NCI-H526 (cell line): Measurements from ENCODE around the gene RAB10.
"Not testable (repeated sequence)": the region's sequence is repeated elsewhere in the genome, so short reads cannot be mapped to it uniquely, and the experiment has no call there.

ENCODE experiments used
- DNase-seq, 2 experiments: peaks; one replicate each; lab custom pipeline; 2025; lab: John Stamatoyannopoulos, UW

Gene RAB10

GRCh38 chr2:26016012-26016705, 17.7 kb upstream of the RAB10 start:
- no peak for DNase-seq

GRCh38 chr2:26016706-26017045, 17.2 kb upstream of the RAB10 start:
- not testable (repeated sequence) for DNase-seq

GRCh38 chr2:26017464-26018183, 16.3 kb upstream of the RAB10 start:
- DNase-seq: no peak

- no peak for DNase-seq
Measured at GRCh38 chr2:26018184-26019055, 15.5 kb upstream of the RAB10 start.

- no peak for DNase-seq
Measured at GRCh38 chr2:26020231-26020640, 13.6 kb upstream of the RAB10 start.

GRCh38 chr2:26024260-26024659, 9.6 kb upstream of the RAB10 start:
- no peak for DNase-seq

GRCh38 chr2:26025509-26025908, 8.4 kb upstream of the RAB10 start:
- no peak for DNase-seq

- not testable (repeated sequence) for DNase-seq
Measured at GRCh38 chr2:26028083-26028482, 5.8 kb upstream of the RAB10 start.

- not testable (repeated sequence) for DNase-seq
Measured at GRCh38 chr2:26032586-26033269, 1.2 kb upstream of the RAB10 start.

GRCh38 chr2:26033270-26033817, 540 bp upstream of the RAB10 start:
- peak; percentile 94 to 95 for DNase-seq

GRCh38 chr2:26034637-26034992, 731 bp downstream of the RAB10 start:
- peak; percentile 64 to 71 for DNase-seq

- peak in 1 of 2 experiments; percentile 9 for DNase-seq
Measured at GRCh38 chr2:26035090-26035743, 1.3 kb downstream of the RAB10 start.

GRCh38 chr2:26039603-26040323, 5.9 kb downstream of the RAB10 start:
- no peak for DNase-seq

GRCh38 chr2:26043109-26043508, 9.2 kb downstream of the RAB10 start:
- DNase-seq: no peak

- no peak for DNase-seq
Measured at GRCh38 chr2:26043862-26044696, 10.2 kb downstream of the RAB10 start.

- DNase-seq: no peak
Measured at GRCh38 chr2:26048791-26049190, 14.9 kb downstream of the RAB10 start.

GRCh38 chr2:26049641-26050040, 15.8 kb downstream of the RAB10 start:
- DNase-seq: no peak

GRCh38 chr2:26052740-26053139, 18.9 kb downstream of the RAB10 start:
- no peak for DNase-seq

GRCh38 chr2:26054598-26055348, 20.9 kb downstream of the RAB10 start:
- DNase-seq: no peak
